HG02938 (cell line): ENCODE results near the gene SHC1.
A peak's percentile ranks its signal among the peaks of the same experiment; 100 is the strongest.

Source experiments
- ATAC-seq: cut with Tn5 transposase; IDR thresholded peaks from one replicate; pipeline ENCODE4 v1.9.1; 2021; ENCODE audit warnings: mild to moderate bottlenecking, moderate library complexity; ENCODE audit not compliant: unreplicated experiment

SHC1 gene

DNA sequence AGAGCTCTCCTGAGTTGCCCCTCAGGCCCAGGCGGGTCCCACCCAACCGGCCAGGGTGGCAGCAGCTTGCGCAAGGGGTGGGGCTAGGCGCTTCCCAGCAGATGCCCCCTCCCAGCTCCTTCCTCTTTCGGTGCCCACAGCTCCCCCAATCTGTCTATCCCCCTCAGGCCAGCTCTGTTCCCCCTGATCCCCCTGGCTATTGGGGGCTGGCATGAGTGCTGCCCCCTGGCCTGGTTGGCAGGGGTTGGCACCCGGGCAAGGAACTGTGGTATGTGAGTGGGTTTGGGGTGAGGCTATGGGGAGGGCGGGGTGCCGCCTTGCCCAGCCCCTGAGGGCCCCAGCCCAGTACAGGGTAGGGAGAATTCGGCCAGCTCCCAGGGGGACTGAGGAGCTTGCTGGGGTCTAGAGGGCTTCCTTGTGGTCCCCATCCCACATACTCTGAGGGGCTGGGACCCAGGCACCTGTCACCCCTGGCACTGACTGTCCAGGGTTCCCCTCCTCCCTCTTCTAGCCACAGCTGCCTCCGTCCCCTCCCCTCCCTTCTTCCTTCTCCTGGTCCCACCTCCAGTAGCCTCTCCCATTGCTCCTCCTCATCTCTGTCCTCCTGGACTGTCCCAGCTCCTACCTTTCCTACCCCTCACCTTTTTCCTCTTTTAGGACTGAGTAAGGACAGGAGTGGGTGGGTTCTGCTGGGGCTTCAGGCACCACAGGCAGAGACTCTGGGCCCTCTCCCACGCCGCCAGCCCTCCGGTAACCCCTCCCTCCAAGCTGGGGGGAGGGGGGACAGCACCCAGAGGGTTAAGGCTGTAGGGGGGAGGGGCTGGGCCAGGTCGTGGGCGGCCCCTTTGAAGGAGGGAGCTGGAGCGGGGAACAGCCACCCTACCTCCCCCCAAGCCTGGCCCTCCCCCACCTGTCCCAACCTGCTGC is 37.7 kb upstream of the SHC1 start:
- ATAC-seq, result no peak

GRCh38 chr1:155007251-155007828 is 36.8 kb upstream of the SHC1 start:
- ATAC-seq, result no peak

DNA sequence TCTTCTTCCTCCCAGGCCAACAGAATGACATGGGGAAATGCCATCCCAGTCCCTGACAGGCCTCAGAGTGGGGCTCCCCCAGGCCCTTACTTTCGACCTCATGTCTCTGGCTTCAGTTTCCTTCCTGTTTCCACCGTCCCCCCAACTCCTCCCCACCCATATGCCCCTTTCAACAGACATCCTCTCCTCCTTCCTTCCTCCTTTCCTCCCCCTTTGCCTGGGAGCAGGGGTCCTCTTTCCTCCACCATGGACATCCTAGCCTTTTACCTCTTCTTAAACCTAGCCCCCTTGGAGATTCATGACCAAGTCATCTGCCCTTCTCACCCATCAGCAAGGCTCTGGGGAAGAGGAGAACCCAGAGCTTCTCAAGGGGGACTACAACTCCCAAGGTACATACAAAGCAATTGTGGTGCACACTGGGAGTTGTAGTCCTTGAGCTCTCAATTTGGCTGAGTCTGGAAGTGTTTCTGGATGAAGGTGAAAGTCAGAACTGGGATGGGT is 36.1 kb upstream of the SHC1 start:
- no peak for ATAC-seq

DNA sequence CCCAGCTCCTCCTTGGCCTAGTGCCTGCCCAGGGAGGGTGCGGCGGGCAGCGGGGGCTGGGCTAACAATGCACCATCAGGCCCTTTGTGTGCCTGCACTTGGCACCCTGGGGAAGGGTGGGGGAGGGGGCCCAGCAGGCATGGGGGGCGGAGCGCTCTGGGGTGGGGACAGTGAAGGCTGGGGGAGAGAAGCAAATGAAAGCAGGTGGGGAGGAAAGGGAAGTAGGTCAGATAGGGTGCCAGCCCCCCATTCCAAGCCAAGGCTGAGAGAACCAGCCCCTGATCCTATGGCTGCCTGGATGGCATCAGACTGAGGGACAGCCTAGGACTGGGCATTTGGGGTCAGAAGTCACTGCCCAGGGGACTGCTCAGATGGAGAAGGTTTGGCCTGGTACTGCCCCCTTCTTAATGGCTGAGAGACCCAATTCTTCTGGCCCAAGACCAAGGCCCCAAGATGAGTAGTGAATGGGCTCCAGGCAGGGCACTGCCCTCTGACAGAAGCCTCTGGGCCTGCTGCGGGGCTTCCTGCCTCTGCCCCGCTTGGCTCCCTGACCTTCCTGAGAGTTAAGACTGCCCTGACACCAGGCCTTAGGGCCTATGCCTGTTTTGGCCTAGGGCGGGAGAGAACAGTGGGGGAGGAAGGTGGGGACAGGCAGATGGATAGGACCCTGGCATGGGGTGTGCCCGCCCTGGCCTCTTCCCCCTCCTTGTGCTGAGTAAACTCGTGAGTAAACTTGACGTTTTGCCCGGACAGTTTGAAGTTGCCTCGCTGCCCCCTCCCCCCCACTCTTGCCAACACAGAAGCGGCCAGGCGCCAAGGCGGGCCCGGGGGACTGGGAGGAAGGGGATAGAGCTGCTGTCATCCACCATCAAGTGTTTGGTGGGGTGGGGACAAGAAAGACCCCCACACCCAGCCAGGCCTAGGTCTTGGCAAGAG is 34.8 kb upstream of the SHC1 start:
- no peak for ATAC-seq

DNA sequence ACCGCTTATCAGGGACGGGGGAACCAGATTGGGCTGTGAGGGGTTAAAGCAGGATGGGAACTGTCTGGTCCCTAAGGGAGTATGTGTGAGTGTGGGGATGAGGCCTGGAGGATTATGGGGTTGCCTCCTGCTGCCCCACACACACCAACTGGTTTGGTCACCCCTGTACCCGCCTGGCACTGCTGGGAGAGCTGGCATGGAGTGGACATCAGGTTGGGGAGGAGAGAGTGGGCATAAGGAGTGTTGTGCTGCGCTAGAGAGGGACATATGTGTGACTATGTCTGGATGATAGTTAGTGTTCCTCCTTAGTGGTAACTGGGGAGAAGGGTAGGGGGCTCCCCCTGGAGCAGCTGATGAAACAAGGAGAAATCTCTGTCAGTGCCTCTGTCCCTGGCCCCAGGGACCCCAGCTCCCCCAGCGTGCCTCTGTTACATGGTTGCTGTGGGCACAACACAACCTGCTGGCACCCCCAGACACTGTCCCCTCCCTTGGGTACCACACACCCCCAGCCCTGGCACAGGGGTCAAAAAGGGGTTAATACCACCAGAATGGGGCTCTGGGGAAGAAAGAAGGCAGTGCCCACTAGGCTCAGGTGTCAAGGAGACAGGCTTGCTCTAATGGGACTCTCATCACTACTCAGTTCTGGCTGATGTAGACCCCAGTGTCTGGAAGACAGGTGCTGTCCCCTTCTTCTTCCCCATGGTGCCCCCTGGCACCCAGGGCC is 34.0 kb upstream of the SHC1 start:
- ATAC-seq, result no peak

- ATAC-seq, result no peak
Observed at GRCh38 chr1:155003766-155004351, 33.3 kb upstream of the SHC1 start.

DNA sequence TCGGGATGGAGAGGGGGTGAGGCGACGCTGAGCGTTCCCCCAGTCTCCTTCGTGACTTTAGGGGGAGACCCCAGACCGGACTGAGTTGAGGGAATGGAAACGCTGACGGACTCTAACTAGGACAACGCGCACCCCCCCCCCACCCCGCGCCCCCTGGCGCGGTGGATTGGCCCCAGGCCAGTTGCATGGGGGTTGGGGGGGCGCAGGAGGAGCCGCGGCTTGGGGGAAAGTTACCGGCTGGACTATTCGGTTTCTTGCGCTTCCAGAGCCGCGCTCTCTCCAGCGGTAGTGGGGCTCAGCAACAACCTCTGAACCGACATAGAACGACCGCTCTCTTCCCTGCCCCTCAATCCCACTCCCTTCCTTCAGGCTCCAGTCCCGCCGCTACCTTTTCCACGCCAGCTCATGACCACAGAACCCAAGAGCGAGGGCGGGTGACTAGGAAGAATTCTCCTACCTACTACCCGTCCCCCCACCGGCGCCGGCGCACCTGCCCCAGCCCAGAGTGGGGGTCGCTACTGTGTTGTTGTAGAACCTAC is 32.7 kb upstream of the SHC1 start:
- no peak for ATAC-seq

DNA sequence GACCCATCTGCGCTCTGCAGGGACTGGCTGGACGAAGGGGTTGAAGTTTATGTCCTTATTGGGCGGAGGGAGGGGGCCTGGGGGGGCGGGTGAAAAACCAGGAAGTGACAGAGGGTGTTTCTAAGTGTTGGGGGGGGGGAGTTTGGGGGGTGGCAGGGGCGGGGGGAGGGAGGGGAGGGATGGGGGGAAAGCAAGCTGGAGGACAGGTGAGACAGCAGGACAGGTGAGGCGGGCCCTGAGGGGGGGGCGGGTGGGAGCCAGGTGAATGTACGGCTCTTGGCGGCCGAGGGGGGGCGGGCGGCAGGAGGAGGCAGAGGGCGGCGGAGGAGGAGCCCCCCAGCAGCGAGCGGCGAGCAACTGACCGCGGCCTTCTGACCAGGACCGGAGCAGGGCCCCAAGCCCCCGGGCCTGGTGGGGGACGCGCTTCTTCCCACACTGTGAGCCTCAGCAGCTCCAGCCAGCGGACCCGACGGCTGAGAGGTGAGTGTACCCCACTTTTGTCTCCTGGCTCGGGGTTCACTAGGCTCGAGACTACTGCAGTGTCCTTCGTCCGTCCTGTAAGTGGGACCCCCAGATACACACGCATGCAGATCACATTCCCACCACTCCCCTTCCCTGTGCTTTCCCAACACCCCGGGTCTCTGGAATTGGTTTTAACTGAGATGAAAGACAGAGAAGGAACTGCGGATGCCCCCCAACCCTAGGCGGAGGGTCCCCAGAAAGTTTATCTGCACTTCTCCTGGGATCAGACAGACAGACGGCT is 32.1 kb upstream of the SHC1 start, which contains the start of gene ZBTB7B:
ZBTB7B (plus strand) TSS at position 339 of the 763 bp plus-strand sequence. CDS start 11,859 bp downstream, outside the sequence.
- peak; percentile 2 for ATAC-seq

- peak; percentile 47 for ATAC-seq
Observed at GRCh38 chr1:155001675-155002463, 31.3 kb upstream of the SHC1 start.

DNA sequence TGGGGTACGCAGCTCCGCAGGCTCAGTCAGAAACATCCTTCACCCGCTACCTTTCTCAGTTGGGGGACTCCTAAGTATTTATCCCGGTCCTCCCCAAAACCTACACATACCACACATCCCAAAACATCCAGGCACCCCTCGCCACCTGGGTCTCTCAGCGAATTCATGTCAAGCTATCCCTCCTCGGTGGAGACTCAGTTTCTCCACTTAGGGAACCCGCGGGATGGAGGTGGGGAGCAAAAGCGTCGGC is 30.8 kb upstream of the SHC1 start:
- ATAC-seq, result no peak

GRCh38 chr1:155000726-155001424 is 30.3 kb upstream of the SHC1 start:
- no peak for ATAC-seq

GRCh38 chr1:155000411-155000725 is 29.8 kb upstream of the SHC1 start:
- ATAC-seq, result no peak

- ATAC-seq, result no peak
Observed at GRCh38 chr1:154999571-155000410, 29.2 kb upstream of the SHC1 start.

- no peak for ATAC-seq
Observed at GRCh38 chr1:154998818-154999570, 28.4 kb upstream of the SHC1 start.

- ATAC-seq, result no peak
Observed at GRCh38 chr1:154998201-154998780, 27.7 kb upstream of the SHC1 start.
